HEK293T (cell line): ENCODE data around the gene BCAT1.
"Not testable (repeated sequence)": the region's sequence is repeated elsewhere in the genome, so short reads cannot be mapped to it uniquely, and the experiment has no call there.

Experiments
- CTCF ChIA-PET: fragments of 350-600 bp; formaldehyde crosslinking; extraction: SDS; loops from one replicate; lab custom pipeline; 2021; ENCODE audit warnings: antibody characterized with exemption, inconsistent platforms; lab: Yijun Ruan, JAX
- POLR2A ChIA-PET: fragments of 350-600 bp; formaldehyde crosslinking; extraction: SDS; loops from one replicate; lab custom pipeline; 2020; ENCODE audit warnings: antibody characterized with exemption, inconsistent platforms; lab: Yijun Ruan, JAX
- DNase-seq: peaks from one replicate; pipeline ENCODE4 v3.0.0; 2012; ENCODE audit warnings: mixed read lengths; ENCODE audit errors: extremely low spot score
- ARNT ChIP-seq: fragments of 450-650 bp; IDR thresholded peaks from 2 replicates; pipeline ENCODE4 v1.6.1; 2017; ENCODE audit warnings: mild to moderate bottlenecking
- BHLHE40 ChIP-seq: fragments of 450-650 bp; IDR thresholded peaks from 2 replicates; pipeline ENCODE4 v1.6.1; 2016; ENCODE audit warnings: mild to moderate bottlenecking, moderate library complexity, borderline replicate concordance
- CTBP1 ChIP-seq: fragments of 450-650 bp; IDR thresholded peaks from 2 replicates; pipeline ENCODE4 v1.6.1; 2016; ENCODE audit warnings: borderline replicate concordance
- ELF4 ChIP-seq: fragments of 450-650 bp; IDR thresholded peaks from 2 replicates; pipeline ENCODE4 v1.6.1; 2017; ENCODE audit warnings: antibody characterized with exemption
- FOXA1 ChIP-seq: fragments of 450-650 bp; IDR thresholded peaks from 2 replicates; pipeline ENCODE4 v1.6.1; 2016; ENCODE audit warnings: mild to moderate bottlenecking
- FOXK2 ChIP-seq: fragments of 450-650 bp; IDR thresholded peaks from 2 replicates; pipeline ENCODE4 v1.6.1; 2016; ENCODE audit warnings: mild to moderate bottlenecking
- FOXM1 ChIP-seq: fragments of 450-650 bp; IDR thresholded peaks from 2 replicates; pipeline ENCODE4 v1.6.1; 2017; ENCODE audit warnings: mild to moderate bottlenecking, borderline replicate concordance
- HDGF ChIP-seq: fragments of 450-650 bp; IDR thresholded peaks from 2 replicates; pipeline ENCODE4 v1.6.1; 2017; ENCODE audit warnings: antibody characterized with exemption, borderline replicate concordance
- L3MBTL2 ChIP-seq: fragments of 450-650 bp; conservative IDR thresholded peaks from 2 replicates; pipeline ENCODE4 v1.6.1; 2016; ENCODE audit warnings: mild to moderate bottlenecking
- LEF1 ChIP-seq: fragments of 450-650 bp; IDR thresholded peaks from 2 replicates; pipeline ENCODE4 v1.6.1; 2017; ENCODE audit warnings: mild to moderate bottlenecking, borderline replicate concordance
- NFRKB ChIP-seq: fragments of 450-650 bp; IDR thresholded peaks from 2 replicates; pipeline ENCODE4 v1.6.1; 2016; ENCODE audit warnings: mild to moderate bottlenecking, moderate library complexity
- SP1 ChIP-seq: fragments of 450-650 bp; IDR thresholded peaks from 2 replicates; pipeline ENCODE4 v1.6.1; 2017
- SUZ12 ChIP-seq: fragments of 450-650 bp; IDR thresholded peaks from 2 replicates; pipeline ENCODE4 v1.6.1; 2016; ENCODE audit warnings: mild to moderate bottlenecking
- TARDBP ChIP-seq: fragments of 450-650 bp; IDR thresholded peaks from 2 replicates; pipeline ENCODE4 v1.6.1; 2016
- ZNF384 ChIP-seq: fragments of 450-650 bp; IDR thresholded peaks from 2 replicates; pipeline ENCODE4 v1.6.1; 2016
- TF ChIP-seq, protein P1 (sequence below): fragments of 450-650 bp; IDR thresholded peaks from 2 replicates; pipeline ENCODE4 v1.6.1; 2016

Gene BCAT1

DNA sequence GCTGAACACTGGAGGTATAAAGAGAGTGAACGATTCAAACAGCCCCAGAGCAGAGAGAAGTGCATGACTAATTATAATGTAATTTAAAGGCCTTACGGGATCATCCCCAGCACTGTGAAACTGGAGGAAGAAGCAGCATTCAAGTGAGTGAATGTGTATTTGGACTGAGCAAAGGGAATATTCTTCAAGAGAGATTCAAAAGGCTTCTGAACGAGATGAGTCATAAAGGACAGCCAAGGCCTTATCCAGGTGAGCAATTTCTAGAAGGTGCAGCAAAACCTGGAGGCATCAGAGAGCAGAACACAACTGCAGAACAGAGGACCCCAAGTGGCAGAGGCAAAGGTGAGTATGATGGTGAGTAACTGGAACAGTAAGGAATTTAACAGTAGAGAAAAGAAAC lies 127.2 kb downstream of the BCAT1 start:
- no peak for DNase-seq
- POLR2A ChIA-PET: no interaction called here
- CTCF ChIA-PET: no interaction called here
- TF ChIP-seq NFRKB (no peak), FOXK2 (no peak), ARNT (no peak), LEF1 (no peak), FOXM1 (no peak), HDGF (no peak), BHLHE40 (no peak), SP1 (no peak), ELF4 (no peak), CTBP1 (no peak), FOXA1 (no peak)
- TF ChIP-seq, protein P1, sequence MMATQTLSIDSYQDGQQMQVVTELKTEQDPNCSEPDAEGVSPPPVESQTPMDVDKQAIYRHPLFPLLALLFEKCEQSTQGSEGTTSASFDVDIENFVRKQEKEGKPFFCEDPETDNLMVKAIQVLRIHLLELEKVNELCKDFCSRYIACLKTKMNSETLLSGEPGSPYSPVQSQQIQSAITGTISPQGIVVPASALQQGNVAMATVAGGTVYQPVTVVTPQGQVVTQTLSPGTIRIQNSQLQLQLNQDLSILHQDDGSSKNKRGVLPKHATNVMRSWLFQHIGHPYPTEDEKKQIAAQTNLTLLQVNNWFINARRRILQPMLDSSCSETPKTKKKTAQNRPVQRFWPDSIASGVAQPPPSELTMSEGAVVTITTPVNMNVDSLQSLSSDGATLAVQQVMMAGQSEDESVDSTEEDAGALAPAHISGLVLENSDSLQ: no peak

DNA sequence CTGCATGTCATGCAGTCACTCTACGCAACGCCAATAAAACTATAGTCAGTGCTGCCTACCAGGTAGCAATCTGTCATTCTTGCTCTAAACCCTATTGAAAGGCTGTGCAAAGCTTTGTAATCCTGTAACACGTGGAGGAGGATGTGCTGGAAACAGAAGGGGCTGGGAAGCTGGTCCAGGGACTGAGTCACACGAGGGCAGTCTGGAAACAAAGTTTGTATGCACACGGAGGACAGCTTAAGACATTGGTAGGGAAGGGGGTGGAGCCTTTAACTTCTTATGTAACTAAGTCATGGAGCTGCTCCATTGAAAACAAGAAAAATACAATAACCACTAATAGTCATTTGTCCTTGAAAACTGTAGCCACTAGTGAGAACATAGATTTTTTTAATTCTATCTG lies 128.0 kb downstream of the BCAT1 start:
- TF ChIP-seq L3MBTL2 (no peak), BHLHE40 (no peak), TARDBP (no peak), FOXM1 (no peak)
- TF ChIP-seq, protein P1: no peak
- POLR2A ChIA-PET: no interaction called here
- no peak for DNase-seq
- CTCF ChIA-PET: no interaction called here

DNA sequence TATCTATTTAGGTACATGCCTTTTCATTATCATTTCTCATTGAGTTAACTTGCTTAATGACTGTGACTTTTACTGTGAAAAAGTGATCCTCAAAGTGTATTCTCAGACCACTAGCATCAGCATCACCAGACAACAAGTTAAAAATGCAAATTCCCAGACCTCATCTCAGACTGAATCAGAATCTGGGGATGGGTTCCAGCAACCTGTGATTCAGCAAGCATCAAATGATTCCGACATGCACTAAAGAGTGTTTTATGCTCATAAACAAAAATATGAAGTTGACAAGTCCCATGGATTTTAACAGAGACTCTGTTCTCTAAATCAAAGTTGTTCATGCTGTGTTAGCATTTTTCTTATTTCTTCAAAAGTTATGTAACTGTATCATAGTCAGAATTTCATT lies 130.6 kb downstream of the BCAT1 start:
- ChIA-PET POLR2A (no interaction called here), CTCF (no interaction called here)
- DNase-seq: no peak
- TF ChIP-seq SP1 (no peak), TARDBP (no peak), FOXK2 (no peak), L3MBTL2 (no peak)

DNA sequence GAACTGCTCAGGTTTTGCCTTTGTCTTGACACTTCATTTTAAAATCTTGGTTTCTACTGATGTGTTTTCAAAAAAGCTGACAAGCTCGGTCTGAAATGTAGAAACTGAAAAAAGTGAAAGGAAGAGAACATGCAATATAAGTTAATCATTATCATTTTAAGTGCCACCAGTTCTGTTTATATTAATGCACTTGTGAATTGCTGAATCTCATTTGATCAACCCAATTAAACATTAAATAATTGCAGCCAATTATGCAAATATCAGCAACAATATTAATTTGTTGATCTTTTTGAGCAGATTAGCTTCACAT lies 133.8 kb downstream of the BCAT1 start:
- TF ChIP-seq SUZ12 (no peak), LEF1 (no peak), CTBP1 (no peak), ELF4 (no peak)
- ChIA-PET CTCF (no interaction called here), POLR2A (no interaction called here)

DNA sequence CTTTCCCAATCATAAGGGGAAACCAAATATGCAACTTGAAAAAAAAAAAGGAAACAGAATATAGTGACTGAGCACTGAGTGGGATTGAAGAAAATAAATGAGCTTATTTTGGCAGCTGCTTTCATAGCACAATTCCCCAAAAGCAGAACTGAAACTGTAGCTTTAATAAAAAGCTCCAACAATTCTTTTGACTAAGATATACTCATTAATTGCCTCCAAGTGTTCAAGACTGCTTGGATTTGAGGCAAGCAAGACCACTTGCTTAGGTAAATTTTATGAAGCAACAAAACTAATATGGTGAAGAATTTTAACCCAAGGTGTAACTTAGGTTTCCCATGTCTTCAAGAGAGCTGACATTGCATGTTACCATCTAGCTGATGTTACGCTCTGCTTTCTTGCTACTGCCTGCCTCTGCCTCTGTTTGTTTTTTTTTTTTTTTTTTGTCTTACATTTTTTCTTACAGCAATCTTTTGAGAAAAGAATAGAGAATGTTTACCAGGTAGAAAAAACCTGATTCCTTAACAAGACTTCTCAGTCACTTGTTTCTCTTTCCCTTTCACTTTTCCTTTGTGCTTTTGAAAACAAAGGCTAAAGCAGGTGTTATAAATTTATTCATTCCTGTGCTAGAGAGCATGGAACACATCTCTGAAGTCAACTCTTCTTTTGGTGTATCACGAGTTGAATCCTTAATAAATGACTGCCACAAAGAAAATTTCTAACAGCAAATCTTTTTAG lies 134.4 kb downstream of the BCAT1 start:
- ChIA-PET POLR2A (no interaction called here), CTCF (no interaction called here)
- no peak for DNase-seq
- TF ChIP-seq CTBP1: no peak
- TF ChIP-seq NFRKB: no peak
- TF ChIP-seq FOXM1: no peak
- TF ChIP-seq ELF4: no peak
- TF ChIP-seq TARDBP: no peak
- no peak for TF ChIP-seq SP1
- no peak for TF ChIP-seq FOXK2
- TF ChIP-seq FOXA1: no peak
- no peak for TF ChIP-seq BHLHE40
- no peak for TF ChIP-seq ZNF384
- no peak for TF ChIP-seq SUZ12
- no peak for TF ChIP-seq ARNT
- TF ChIP-seq HDGF: no peak
- TF ChIP-seq, protein P1: no peak
- no peak for TF ChIP-seq L3MBTL2
- TF ChIP-seq LEF1: no peak

More for the DNA sequence above, 133.8 kb downstream of the BCAT1 start:
- no peak for DNase-seq

DNA sequence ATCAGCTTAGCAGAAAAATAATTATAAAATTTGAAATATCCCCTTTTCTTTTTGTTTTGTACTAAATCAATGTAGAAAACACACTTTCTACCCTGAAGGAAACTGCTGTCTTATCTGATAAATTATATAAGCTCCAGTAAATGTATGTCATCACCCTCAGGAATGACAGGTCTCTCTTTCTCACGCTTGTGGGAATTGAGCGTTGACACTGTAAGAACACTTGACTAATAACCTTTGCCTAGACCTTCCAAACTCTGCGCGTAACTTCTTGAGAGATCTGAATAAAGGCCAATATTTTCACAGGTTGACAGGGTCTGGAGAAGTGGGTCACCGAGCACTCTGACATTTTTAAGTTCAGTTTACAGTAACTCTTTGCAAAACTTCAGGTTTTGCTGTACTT lies 138.5 kb downstream of the BCAT1 start:
- POLR2A ChIA-PET: no interaction called here

DNA sequence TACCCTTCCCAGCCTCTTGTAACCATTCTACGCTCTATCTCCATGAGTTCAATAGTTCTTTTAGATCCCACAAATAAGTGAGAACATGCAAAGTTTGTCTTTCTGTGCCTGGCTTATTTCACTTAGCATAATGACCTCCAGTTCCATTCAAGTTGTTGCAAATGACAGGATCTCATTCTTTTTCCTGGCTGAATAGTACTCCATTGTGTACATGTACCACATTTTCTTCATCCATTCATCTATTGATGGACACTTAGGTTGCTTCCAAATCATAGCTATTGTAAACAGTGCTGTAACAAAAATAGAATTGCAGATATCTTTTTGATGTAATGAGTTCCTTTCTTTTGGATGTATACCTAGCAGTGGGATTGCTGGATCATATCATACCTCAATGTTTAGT lies 139.6 kb downstream of the BCAT1 start:
- DNase-seq, POLR2A ChIA-PET, CTCF ChIA-PET: not testable (repeated sequence)

More for the DNA sequence above, 138.5 kb downstream of the BCAT1 start:
- CTCF ChIA-PET: no interaction called here
- TF ChIP-seq TARDBP: no peak
- no peak for TF ChIP-seq NFRKB
- TF ChIP-seq FOXA1: no peak
- no peak for TF ChIP-seq ELF4
- TF ChIP-seq FOXK2: no peak
- TF ChIP-seq LEF1: no peak
- no peak for TF ChIP-seq SUZ12
- TF ChIP-seq HDGF: no peak
- TF ChIP-seq CTBP1: no peak
- TF ChIP-seq ZNF384: no peak
- TF ChIP-seq FOXM1: no peak
- no peak for TF ChIP-seq SP1
- TF ChIP-seq ARNT: no peak
- TF ChIP-seq L3MBTL2: no peak
- TF ChIP-seq BHLHE40: no peak
- TF ChIP-seq, protein P1: no peak
- no peak for DNase-seq
